Measurements from ENCODE around the gene CCNL1. TPM values are rescaled to one million over a fixed set of nuclear protein-coding genes. Genes with fewer than 3 reads are reported as not detected.

CCNL1 gene
- total and polyA plus RNA-seq, 2 of the 8 experiments (the other 6 are each of a cell fraction or from before 2014, with no cell fraction given) = 64.5 to 68.6 TPM

- TF ChIP-seq KDM4A (IDR thresholded peaks at IDR 0.05; ENCODE audit: low read depth, low read length, severe bottlenecking) (peak; percentile 59), RBBP5 (IDR thresholded peaks at IDR 0.05; ENCODE audit: borderline replicate concordance, low read depth, low read length) (peak; percentile 13; the same call in 1 of the 2 replicates), NANOG (IDR thresholded peaks at IDR 0.05; ENCODE audit: insufficient read depth, low read depth, low read length, poor library complexity, severe bottlenecking) (no peak), GTF2F1 (IDR thresholded peaks at IDR 0.05; ENCODE audit: borderline replicate concordance, low read depth, low read length) (peak; percentile 92), E2F6 (IDR thresholded peaks at IDR 0.05) (peak; percentile 78), YY1 (IDR thresholded peaks at IDR 0.05; ENCODE audit: low read depth, low read length) (no peak; the same call in none of the 2 replicates), KDM5A (IDR thresholded peaks at IDR 0.05; ENCODE audit: low read length) (peak; percentile 22; the same call in 1 of the 2 replicates), SP2 (IDR thresholded peaks at IDR 0.05; ENCODE audit: low read length) (0 out of 2 replicates have a peak, but pooled peaks have one; percentile 3)
Observed at GRCh38 chr3:157174649-157175498, 14.9 kb upstream of the CCNL1 start (continued).
